CD4-positive, alpha-beta T cell treated with Interleukin-15 for 4 hours (primary cell): ENCODE measurements around the gene INKA1.

ENCODE experiments used
- DNase-seq: peaks from one replicate; pipeline ENCODE4 v3.0.0-alpha.2; 2020; ENCODE audit warnings: low spot score

The INKA1 gene

DNA sequence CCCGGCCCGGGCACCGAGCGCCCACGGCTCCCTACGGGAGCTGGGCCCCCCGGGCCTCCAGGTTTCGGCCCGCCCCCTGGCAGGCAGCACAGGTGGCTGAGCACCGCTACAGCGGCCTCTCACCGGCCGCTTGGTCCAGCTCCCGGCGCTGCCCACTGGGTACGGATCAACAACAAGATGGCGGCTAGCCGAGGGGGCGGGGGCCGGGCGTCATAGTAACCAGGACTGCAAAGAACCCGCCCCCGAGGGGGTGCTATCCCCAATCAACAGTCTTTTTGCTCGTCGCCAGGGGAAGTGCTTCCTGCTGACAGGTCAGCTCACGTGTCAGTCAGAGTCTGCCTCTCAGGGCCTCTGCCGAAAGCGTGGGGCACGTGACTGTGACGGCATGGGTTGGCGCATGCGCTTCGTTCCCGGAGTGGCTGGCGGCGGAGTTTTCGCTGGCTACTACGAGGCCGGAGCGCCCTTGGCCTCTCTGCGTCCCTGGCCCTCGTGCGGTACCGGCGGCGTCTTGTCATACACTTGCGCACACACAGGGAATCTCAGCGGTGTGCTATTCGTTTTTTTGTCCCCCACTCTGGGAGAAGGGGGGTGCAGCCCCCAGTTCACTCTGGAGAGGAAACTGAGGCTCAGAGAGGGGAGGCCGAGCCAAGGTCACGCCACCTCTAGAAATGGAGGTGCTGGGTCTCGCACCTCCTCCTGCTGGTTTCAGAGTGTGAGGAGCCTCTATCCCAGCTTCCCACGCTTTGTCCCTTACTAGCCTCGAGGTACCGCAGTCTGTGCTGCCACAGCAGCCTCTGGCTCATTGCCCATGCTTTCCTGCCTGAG is 16.5 kb upstream of the INKA1 start, which contains the start of gene IP6K1:
IP6K1 (minus strand) TSS at position 186 of the 825 bp plus-strand sequence. CDS start 38,502 bp downstream, outside the sequence.
- peak; percentile 100 for DNase-seq

DNA sequence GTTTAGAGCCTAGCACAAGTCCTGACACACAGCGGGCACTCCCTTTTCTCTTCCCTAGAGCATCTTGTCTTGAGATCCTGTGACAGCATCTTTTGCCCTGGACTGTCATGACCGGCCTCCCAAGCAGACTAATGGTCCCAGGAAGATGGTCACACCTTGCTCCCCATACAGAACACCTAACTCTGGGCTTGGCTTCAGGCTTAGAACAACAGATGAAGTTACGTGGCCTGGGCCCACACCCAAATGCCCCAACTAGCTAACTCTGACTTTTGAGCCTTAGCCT is 15.9 kb upstream of the INKA1 start:
- no peak for DNase-seq

DNA sequence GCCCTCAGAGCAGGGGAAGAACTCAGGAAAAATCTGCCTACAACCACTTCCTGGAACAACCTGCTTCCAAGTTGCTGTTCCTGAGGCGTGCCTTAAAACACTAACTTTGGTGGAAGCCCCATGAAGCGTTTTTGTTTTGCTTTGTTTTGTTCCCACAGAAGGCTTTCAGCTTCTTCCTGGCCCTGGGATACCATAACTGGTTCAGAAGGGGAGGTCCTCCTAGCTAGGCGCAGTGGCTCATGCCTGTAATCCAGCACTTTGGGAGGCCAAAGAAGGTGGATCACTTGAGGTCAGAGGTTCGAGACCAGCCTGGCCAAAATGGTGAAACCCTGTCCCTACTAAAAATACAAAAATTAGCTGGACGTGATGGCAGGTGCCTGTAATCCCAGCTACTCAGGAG is 15.5 kb upstream of the INKA1 start:
- DNase-seq, result no peak

DNA sequence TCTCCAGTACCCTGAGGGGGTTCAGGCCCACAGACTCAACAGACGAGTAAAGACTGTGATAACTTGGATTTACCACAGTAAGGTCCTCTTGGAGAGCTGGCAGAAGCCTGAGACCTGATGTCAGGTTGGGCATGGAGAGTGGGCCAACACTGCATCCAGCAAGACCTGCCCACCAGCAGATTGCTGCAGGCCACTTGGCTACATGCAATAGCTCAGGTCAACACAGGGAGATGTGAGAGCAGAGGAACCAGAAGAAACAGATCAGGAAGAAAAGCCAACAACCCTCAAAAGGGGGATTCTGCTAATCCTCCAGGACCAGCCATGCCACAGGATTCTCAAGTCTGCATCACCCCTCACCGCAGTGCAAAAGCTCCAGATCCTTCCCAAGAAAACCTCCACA is 15.0 kb upstream of the INKA1 start:
- DNase-seq, result no peak

DNA sequence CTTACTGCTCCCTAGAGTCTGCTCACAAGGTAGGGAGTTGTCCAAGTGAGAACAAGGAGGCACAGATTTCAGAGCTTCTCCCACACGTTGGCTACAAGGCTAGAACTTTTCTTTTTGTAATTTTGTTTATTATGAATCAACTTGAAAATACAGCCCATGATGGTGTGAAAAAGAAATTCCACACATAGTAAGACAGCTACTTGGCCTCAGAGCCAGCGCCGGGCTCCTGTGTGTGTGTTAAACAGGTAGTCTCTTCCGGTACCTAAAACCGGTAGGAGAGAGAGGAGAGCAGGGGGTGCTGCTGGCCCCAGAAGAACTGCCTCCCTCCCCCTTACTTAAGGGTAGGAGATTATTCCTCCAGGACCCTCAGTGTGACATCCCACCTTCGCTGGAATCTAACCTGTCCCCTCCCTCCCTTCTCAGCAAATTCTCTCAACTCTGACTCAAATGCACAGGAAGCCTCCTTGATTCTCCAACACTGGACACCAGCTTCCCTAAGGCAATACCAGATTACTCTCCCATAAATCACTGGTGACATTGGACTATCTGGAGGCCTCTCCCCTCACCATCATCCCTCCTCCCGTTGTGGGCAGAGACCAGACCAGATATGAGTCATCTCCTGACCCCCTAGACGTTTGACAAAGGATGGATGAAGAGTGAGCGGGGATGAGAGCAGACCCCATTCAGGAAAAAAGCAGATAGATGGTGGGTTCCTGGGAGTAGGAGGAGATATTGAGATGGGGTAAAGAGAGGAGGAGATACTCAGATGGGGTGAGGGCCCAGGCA is 12.2 kb upstream of the INKA1 start:
- DNase-seq, result no peak

DNA sequence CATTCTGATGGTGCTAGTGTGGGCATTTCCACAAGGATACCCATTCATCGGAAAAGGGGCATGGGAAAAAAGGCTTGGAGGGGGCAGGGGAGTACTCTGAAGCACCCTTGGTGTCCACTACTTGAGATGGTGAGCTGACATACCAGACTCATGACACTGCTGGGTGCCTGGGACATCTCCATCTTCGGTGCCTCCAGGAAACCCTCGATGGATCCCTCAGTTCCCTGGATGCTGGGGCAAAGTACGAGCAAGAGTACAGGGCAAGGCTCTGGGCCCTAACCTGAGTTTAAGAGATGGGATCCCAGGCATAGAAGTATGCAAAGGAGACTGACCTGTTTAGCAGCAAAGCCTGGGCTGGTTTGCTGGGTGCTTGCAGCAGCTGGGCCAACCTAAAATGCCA is 11.5 kb upstream of the INKA1 start:
- no peak for DNase-seq

DNA sequence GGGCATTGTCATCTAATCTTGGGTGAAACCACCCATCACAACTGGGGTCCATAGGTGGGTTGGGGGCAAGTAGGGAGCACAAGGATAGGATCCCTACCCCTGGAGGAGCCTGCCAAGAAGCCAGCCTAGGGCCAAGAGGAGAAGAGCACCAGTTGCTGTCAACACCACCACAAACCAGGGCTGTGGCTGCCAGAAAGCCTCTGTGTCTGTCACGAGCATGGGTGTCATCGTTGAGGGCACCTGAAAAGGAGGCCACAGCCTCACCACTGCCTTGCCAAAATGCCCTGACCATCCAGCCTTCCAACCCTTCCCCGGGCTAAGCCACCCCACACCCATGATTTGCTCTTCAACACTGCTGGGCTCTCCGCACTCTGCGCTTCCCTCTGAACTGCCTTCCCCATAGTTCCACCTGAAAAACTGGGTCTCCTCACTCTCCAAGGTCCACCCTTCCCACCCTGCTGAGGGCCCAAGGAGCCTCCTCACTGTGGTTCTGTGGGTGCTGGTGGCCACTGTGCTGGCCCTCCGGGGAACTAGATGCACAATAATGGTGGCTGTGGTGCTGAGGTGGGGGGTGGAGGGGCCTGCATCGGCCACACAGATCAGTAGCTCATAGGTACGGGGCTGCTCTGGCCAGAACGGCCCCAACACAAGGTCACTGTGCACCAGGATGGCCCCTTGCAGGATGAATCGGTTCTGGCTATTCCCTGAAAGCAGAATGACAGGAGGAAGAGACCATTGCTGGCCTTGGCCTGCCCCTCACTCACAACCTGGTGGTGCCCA is 10.5 kb upstream of the INKA1 start:
- no peak for DNase-seq

DNA sequence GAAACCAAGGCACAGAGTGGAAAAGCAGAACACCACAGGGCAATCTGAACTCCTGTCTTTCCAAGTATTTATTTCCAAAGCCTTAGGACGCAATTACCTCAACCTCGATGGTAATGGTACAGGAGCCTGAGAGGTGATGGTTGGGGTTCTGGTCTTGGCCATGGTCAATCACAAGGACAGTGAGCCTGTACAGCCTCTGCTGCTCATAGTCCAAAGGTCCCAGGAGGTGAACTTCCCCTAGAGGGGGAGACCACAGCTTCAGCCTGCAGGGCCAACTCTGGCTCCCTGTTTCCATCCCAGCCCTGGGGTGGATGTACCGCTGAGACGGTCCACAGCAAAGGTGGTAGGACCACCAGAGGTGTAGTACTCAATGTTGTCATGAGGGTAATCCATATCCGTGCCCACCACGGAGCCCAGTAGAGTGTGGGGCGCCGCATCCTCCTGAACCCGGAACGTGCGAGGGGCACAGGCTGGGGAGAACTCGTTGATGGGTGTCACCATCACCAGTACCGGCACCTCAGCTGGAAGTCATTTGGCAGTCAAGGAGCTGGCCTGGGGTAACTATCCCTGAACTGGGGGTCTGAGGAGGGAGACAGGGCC is 9.5 kb upstream of the INKA1 start:
- no peak for DNase-seq

DNA sequence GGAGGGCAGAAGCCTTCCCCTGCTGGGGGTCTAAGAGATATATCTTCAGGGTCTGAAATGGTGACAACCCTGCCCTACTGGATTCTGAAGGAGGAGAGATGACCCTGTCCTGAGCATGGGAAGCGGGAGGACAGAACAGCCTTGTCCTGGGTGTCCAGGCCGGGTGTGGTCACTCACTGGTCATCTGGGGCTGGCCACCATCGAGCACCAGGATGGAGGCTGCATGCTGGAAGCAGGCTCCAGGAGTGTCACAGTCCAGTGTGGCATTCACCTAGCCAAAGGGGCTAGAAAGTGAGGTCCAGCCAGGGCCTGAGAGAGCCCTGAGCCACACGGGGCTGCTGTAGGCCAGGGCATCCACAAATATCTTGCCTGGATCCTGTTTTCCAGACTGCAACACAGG is 8.6 kb upstream of the INKA1 start:
- no peak for DNase-seq

DNA sequence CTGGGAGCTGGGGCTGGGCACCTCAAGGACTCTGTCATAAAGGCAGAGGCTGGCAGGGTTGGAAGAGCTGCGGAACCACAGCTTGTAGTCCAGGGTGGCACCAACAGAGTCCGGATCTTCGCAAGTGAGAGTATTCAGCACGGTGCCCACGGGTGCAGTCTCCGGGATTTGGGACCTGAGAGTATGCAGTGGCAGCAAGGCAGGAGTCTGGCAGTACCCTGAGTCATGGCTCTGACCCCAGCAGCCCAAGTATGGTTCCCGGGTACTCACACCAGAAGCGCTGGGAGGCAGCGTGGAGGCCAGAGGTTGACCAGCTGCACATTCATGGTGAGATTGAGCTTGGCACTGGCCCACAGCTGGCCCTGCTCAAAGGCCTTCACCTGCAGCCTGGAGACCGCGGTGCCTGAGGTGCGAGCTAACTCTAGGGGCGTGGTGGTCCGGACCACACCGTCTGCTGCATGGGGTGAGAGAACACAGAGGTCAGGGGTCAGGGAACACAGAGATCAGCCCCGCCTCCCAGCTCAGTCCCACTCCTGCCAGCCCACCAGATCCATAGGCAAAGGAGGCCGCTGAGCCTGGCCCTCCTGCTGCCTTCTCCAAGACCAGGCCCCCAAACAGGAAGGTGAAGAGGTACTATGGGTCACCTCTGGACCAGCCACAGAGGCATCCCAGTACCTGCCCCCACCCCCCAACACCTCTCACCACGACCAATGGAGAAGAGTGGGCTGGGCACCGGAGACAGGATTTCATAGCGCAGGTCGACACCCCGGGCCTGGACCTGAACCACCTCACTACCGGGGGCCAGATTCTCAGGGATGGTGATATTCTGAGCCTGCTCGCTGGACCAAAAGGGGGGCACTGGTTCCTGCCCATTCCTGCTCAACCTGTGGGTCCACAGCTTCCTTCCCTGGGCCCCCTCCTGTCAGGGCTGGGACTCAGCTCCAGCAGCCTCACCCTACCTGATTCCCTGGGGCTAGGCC is 7.8 kb upstream of the INKA1 start:
- no peak for DNase-seq

DNA sequence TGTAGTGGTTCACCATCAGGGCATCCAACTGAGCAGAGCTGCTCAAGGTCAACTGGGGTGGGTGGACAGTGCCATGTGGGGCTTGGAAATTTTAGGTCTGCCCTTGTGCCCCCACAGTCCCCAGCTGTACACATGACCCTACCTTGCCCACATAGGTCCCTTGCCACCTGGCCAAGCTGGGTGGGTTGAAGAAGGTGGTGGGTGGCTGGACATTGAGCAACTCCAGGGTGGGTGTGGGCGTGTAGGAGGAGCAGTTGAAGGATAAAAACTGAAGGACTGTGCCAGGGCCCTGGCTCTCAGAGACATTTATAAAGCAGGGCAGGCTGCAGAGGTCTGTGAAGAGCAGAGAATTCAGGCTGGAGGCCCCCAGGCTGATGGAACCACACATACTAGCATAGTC is 4.0 kb upstream of the INKA1 start:
- DNase-seq, result no peak

DNA sequence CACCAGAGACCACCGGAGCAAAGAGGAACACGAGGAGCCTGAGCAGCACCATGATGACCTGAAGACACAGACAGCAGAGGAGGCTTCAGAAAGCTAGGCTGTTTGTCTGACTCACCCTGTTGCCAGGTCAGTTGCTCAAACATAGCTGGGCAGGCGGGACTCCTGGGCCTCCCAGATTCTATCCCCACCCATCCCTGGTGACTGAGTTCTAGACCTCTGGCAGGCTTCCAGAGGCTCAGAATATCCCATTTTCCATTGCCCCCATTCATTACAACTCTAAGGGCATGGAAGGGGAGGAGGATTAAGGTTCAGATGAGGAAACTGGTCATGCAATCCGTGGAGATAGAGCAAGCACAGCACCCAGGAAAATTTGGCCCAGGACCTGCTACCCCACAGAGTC is 3.3 kb upstream of the INKA1 start, which contains the start of gene CDHR4:
CDHR4 (minus strand) TSS at position 113 of the 400 bp plus-strand sequence; CDS start at position 52, 61 bp downstream.
- DNase-seq, result no peak

DNA sequence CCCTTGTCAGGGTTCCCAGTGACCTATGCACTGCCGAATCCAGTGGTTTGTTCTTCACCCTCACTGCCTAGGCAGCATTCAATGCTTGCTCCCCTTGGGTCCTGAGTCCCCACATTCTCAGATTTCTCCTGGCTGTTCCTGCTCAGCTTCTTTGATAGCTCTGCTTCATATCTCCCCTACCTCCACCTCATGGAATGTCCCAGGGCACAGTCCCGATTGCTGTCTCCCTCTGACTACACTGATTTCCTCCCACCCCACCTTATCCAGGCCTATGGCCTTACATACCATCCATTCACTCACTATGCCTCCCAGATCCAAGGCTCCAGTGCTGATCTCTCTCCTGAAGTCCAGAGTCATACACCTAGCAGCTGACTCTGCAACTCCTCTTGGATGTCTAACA is 1.9 kb upstream of the INKA1 start:
- DNase-seq, result no peak

DNA sequence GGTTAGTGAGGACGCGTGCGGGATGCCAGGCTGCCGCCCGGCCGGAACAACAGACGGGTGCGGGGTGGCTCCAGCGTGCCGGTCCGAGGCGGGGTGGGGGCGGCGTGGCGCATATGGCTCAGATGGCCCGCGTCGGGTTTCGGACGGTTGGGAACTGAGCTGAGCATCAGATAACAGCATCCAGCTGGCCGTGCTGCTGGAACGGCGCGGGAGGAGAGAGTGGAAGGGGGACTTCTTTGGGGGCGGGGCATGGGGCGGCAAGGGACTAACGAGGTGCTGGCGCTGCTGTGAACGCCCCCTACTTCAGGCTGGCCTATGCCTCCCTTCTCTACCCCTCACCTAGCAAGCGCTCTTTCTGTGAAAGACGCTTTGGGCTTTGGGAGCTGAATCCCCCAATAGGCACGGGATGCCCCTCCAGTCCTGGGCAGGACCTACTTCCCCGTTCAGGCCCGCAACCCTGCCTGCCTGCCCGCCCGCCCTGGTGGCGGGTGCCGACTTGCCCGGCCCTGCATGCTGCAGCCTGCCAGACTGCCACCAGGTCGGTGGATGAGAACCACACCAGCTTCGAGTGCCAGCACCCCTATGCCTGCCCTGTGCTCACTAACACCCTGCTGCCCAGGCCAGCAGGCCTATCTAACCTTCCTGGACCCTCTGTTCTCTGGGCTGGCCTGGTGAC is 542 bp downstream of the INKA1 start:
- peak; percentile 23 for DNase-seq

DNA sequence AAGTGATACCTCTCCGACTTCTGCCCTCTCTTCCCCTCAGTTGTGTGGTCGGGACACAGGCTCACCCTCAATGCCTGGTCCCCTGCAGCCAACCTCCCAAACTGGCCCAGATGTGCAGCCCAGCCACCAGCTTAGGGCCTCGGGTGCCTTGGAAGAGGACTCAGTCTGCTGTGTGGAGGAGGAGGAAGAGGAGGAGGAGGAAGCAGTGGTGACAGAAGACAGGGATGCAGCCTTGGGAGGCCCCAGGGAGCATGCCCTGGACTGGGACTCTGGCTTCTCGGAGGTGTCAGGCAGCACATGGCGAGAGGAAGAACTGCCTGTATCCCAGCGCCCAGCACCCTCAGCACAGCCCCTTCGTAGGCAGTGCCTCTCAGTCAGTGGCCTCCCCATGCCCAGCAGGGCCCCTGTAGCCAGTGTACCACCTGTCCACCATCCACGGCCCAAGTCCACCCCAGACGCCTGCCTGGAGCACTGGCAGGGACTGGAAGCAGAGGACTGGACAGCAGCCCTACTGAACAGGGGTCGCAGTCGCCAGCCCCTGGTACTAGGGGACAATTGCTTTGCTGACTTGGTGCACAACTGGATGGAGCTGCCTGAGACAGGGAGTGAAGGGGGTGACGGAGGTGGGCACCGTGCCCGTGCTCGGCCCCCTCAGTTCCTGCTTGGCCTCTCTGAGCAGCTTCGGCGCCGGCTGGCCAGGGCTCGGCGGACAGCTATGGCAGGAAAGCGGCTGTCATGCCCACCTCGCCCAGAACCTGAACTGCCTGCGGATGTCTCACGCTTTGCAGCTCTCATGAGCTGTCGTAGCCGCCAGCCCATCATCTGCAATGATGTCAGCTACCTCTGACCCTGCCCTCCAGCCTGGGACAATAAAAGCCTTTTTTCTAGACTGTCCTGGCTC is 1.3 kb downstream of the INKA1 start:
- no peak for DNase-seq

DNA sequence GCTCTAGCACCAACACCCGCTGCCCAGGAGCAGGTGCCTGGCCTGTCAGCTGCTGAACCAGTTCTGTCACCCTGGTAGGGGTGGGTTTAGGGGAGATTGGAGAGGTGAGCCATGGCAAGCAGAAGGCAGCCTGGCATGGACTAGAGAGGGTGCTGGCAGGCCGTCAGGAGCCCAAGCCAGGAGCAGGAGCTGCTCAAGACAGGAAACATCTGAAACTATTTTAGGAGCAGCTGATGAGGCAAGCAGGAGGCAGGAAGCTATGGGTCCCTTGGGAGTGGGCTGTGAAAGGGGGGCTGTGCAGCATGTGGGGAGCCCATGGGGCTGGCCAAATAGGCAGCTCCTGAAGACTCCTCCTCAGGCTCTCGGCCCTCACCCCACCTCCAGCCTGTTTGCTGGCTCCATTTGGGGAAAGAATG is 2.3 kb downstream of the INKA1 start:
- DNase-seq, result no peak

DNA sequence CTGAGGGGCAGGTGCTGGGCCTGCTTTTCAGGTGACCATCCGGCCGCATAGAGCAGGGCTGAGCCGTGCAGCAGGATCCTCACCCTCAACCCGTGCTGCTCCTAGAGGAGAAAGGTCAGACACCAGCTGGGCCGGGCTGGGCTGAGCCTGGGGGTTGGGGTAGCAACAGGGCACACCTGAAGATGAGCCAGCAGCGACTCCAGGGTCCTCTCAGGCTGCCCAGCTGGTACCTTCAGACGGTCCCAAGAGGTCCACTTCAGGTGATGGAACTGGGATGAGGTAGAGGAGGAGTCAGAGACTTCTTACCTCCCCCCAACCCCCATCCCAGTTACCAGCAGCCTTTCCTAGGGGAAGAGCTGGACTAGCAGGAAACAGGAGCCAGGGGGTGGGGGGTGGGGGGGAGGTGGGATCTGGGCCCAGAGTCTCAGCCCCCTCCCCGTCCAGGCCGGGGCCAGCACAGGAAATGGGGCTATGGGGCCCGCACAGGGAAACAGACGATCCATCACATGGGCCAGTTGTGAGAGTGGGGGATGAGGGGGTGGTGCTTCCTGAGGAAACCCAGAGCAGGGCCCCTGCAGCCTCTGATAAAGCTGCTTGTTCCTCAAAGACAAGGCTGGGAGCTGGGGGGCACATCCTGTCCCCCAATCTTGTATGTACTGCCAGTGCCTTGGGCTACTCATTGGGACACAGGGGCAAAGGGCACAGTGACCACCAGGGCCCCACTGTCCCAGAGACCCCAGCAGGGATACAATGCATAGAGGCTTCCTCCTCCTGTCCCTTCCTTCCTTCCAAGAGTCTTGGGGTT is 3.0 kb downstream of the INKA1 start:
- DNase-seq, result no peak

DNA sequence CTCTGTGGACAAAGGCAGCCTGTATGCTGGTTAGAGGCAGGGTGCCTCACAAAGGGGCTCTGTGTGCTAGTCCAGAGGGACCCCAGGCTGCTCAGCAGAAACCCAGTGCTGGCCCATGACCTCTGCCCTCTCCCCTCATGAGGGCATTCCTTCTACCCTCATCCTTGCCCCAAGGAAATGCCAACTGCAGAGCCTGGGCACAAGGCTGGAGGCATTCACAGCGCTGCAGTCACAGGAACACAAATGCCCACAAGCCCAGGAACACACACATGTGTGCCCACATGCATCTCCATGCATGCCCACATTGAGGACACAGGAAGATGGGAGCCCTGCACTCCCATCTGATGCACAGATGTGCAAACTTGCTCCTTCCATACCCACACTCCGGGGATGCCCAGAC is 3.8 kb downstream of the INKA1 start:
- no peak for DNase-seq
